ENCODE measurements around the gene LOXL1.
"Not testable (repeated sequence)": the region's sequence is repeated elsewhere in the genome, so short reads cannot be mapped to it uniquely, and the experiment has no call there.

The LOXL1 gene

GRCh38 chr15:73959801-73960200 lies 33.5 kb downstream of the LOXL1 start:
- no peak for TF ChIP-seq CTCF (IDR thresholded peaks at IDR 0.05)
- no peaks in the 10 kb centered on the region for H3K9me3 Mint-ChIP-seq
- H3K36me3 Mint-ChIP-seq (ENCODE audit: low read depth) = no peaks in the 10 kb centered on the region
- no peak overlapping the region for H3K27ac Mint-ChIP-seq
- H3K4me3 Mint-ChIP-seq = no peak overlapping the region
- peaks cover 2% of the 10 kb centered on the region for H3K27me3 Mint-ChIP-seq (ENCODE audit: low read depth, poor library complexity)
- DNase-seq = no peak
- H3K4me1 Mint-ChIP-seq = peaks cover 15% of the 10 kb centered on the region

DNA sequence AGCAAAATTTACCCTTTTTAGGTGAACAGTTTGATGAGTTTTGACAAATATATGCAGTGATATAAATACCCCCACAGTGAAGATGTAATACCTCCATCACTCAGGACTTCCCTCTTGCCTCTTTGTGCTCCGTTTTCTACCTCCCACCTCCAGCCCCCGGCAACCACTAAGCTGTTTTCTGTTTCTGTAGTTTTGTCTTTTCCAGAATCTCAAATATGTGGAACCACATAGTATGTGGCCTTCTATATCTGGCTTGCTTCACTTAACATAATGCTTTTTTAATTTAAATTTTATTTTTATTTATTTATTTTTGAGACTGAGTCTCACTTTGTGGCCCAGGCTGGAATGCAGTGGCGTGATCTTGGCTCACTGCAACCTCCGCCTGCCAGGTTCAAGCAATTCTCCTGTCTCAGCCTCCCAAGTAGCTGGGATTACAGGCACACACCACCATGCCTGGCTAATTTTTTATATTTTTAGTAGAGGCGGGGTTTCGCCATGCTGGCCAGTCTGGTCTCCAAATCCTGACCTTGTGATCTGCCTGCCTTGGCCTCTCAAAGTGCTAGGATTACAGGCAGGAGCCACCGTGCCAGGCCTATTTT lies 34.3 kb downstream of the LOXL1 start:
- DNase-seq; H3K4me3 Mint-ChIP-seq; H3K36me3 Mint-ChIP-seq (ENCODE audit: low read depth); H3K9me3 Mint-ChIP-seq; H3K27me3 Mint-ChIP-seq (ENCODE audit: low read depth, poor library complexity): not testable (repeated sequence)
- peak overlapping the region; percentile 61 for H3K27ac Mint-ChIP-seq
- H3K4me1 Mint-ChIP-seq = peaks cover 23% of the 10 kb centered on the region

DNA sequence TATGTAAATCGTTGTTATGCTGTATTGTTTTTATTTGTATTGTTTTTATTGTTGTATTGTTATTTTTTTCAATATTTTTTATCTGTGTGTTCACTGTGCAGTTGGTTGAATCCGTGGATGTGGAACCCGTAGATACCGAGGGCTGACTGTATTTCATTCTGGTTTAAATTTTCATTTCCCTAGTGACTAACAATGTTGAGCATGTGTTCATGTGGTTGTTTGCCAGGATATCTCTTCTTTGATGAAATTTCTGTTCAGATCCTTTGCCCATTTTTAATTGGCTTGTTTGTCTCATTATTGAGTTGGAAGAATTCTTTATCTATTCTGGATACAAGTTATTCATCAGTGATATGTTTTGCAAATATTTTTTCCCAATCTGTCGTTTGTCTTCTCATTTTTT lies 36.2 kb downstream of the LOXL1 start:
- Mint-ChIP-seq H3K9me3 (no peaks in the 10 kb centered on the region), H3K27ac (no peak overlapping the region), H3K4me3 (no peak overlapping the region), H3K36me3 (ENCODE audit: low read depth) (no peaks in the 10 kb centered on the region), H3K4me1 (peaks cover 37% of the 10 kb centered on the region), H3K27me3 (ENCODE audit: low read depth, poor library complexity) (peaks cover 3% of the 10 kb centered on the region)
- DNase-seq = no peak
- no peak for TF ChIP-seq CTCF (IDR thresholded peaks at IDR 0.05)

DNA sequence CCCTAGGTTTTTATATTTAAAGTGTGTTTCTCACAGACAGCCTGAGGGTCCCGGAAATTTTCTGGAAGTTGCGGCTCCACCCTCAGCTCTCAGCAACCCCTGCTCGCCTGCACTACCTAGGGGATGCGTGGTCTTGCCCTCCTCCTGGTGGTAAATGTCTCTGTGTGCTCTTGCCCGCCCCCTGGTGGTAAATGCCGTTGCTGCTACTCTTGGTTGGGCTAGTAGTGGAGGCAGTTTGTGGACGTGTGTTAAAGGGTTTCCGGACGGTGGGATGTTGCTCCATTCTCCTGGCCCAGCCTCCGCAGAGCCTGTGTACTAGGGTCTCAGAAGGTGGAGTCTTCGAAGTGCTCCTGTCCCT lies 38.5 kb downstream of the LOXL1 start:
- TF ChIP-seq CTCF (IDR thresholded peaks at IDR 0.05) = peak; percentile 85
- H3K27ac Mint-ChIP-seq = peak overlapping the region; percentile 49
- H3K27me3 Mint-ChIP-seq (ENCODE audit: low read depth, poor library complexity) = peaks cover 9% of the 10 kb centered on the region
- no peaks in the 10 kb centered on the region for H3K9me3 Mint-ChIP-seq
- DNase-seq = peak; percentile 89
- H3K36me3 Mint-ChIP-seq (ENCODE audit: low read depth) = no peaks in the 10 kb centered on the region
- H3K4me1 Mint-ChIP-seq = peaks cover 50% of the 10 kb centered on the region
- peak overlapping the region; percentile 19 for H3K4me3 Mint-ChIP-seq

DNA sequence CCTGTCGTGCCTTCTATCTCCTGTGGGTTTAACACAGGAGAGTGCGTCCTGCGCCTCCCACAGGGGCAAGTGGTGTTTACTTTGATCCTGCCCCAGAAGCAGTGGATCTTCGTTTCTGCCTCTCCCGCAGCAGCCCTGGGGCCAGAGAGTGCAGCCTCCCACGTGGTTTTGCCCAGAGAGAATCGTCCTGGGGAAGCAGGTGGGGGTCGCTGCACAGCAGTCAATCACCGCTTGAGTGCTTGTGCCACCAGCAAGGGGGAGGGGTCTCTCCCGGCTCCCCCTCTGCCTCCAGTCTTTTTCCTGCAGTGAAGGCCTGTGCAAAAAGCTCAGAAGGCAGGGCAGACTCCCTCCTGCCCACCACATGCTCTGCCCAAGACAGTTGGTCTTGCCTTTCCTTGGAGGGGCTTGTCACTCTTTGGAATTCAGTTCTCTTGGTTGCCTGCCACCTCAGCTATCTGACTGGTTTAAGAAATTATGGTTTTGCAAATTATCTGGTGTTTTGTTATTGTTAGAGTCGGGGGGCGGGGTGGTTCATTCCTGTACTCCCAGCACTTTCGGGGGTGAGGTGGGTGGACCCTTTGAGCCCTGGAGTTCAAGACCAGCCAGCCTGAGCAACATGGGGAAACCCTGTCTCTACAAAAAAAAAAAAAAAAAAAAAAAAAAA lies 39.0 kb downstream of the LOXL1 start:
- H3K9me3 Mint-ChIP-seq = no peaks in the 10 kb centered on the region
- H3K27ac Mint-ChIP-seq = peak overlapping the region; percentile 49
- peaks cover 50% of the 10 kb centered on the region for H3K4me1 Mint-ChIP-seq
- TF ChIP-seq CTCF (IDR thresholded peaks at IDR 0.05) = no peak
- peak; percentile 69 for DNase-seq
- no peaks in the 10 kb centered on the region for H3K36me3 Mint-ChIP-seq (ENCODE audit: low read depth)
- H3K27me3 Mint-ChIP-seq (ENCODE audit: low read depth, poor library complexity) = peaks cover 9% of the 10 kb centered on the region
- H3K4me3 Mint-ChIP-seq = peak overlapping the region; percentile 19

- Mint-ChIP-seq H3K9me3 (no peaks in the 10 kb centered on the region), H3K27ac (no peak overlapping the region), H3K27me3 (ENCODE audit: low read depth, poor library complexity) (peaks cover 9% of the 10 kb centered on the region), H3K4me3 (no peak overlapping the region), H3K36me3 (ENCODE audit: low read depth) (no peaks in the 10 kb centered on the region), H3K4me1 (peaks cover 50% of the 10 kb centered on the region)
- no peak for TF ChIP-seq CTCF (IDR thresholded peaks at IDR 0.05)
- no peak for DNase-seq
Observed at GRCh38 chr15:73965758-73966113, 39.5 kb downstream of the LOXL1 start.

Measured in nephron progenitor cell (in vitro differentiated cells).